GM19238 (cell line): ENCODE data around the gene SBSN.

Experiments used
- DNase-seq: peaks from one replicate; pipeline ENCODE4 v3.0.0; 2011; ENCODE audit warnings: low spot score; ENCODE audit not compliant: insufficient read length

SBSN gene

GRCh38 chr19:35533201-35533821 lies 5.2 kb upstream of the SBSN start, which contains the start of gene GAPDHS:
Gene GAPDHS, plus strand, starts transcription at chr19:35533456. Its CDS starts 72 bp downstream, at chr19:35533528.
- no peak for DNase-seq

- DNase-seq: no peak
These were observed 3.2 kb upstream of the SBSN start for GRCh38 chr19:35531291-35531690.

GRCh38 chr19:35529241-35530218 lies 1.4 kb upstream of the SBSN start:
- DNase-seq: no peak

- no peak for DNase-seq
These were observed 2.2 kb downstream of the SBSN start for GRCh38 chr19:35525873-35526272.

GRCh38 chr19:35524181-35524837 lies 3.8 kb downstream of the SBSN start:
- no peak for DNase-seq

- DNase-seq: no peak
These were observed 5.3 kb downstream of the SBSN start for GRCh38 chr19:35522745-35523327.

- no peak for DNase-seq
These were observed 6.9 kb downstream of the SBSN start for GRCh38 chr19:35521124-35521743.

GRCh38 chr19:35519291-35519690 lies 8.8 kb downstream of the SBSN start:
- DNase-seq: no peak

- DNase-seq: no peak
These were observed 9.8 kb downstream of the SBSN start for GRCh38 chr19:35518313-35518712.

GRCh38 chr19:35517342-35517741 lies 10.8 kb downstream of the SBSN start:
- DNase-seq: no peak

GRCh38 chr19:35516310-35516709 lies 11.8 kb downstream of the SBSN start:
- DNase-seq: no peak

- DNase-seq: no peak
These were observed 13.8 kb downstream of the SBSN start for GRCh38 chr19:35514282-35514809.

GRCh38 chr19:35513628-35514281 lies 14.4 kb downstream of the SBSN start, which contains the start of gene DMKN:
Gene DMKN, minus strand, starts transcription at chr19:35513649. Its CDS starts 174 bp downstream, at chr19:35513475.
- DNase-seq: no peak

GRCh38 chr19:35512831-35513627 lies 15.1 kb downstream of the SBSN start:
- no peak for DNase-seq

GRCh38 chr19:35511337-35511736 lies 16.8 kb downstream of the SBSN start:
- no peak for DNase-seq

GRCh38 chr19:35510626-35510964 lies 17.5 kb downstream of the SBSN start:
- DNase-seq: no peak

- DNase-seq: peak; percentile 91
These were observed 18.1 kb downstream of the SBSN start for GRCh38 chr19:35509861-35510625.

- DNase-seq: no peak
These were observed 19.0 kb downstream of the SBSN start for GRCh38 chr19:35509018-35509652.
